ENCODE results near the gene TPRX2.
"Not testable (repeated sequence)": the region's sequence is repeated elsewhere in the genome, so short reads cannot be mapped to it uniquely, and the experiment has no call there.

Gene TPRX2

GRCh38 chr19:47858646-47859285, at the start of gene TPRX2:
TSS of gene TPRX2 (plus strand) at chr19:47859235. CDS start at chr19:47859247, 12 bp downstream.
- not testable (repeated sequence) for DNase-seq (ENCODE audit: low read depth)

DNA sequence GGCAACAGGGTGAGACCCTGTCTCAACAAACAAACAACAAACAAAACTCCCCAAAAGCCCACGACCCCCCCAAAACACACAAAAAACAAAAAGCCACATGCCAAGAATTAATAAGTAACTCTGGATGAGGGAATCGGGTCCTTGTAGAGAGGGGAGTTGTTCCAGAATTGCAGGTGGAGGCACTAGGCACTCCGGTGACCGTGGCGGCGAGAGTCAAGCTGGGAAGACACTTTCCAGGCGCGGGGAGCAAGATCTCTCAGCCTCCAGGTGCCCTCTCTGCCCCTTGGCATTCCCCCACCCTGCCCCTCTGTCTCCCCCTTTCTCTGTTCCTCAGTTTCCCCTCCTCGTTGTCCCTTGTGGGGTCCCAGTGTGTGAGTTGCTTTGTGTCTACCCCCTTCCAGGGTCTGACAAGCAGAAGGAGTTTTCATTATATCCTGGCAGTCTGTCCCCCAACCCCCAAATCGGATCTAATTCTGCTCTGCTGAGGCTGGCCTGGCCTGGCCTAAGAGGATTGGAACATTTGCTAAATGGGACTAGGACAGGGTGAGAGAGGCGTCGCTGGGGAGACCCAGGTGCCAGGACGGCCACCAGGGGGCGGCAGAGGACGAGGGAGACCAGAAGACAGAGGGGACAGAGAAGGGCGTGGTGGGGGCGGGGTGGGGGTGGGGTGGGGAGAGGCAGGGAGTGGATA, 45.6 kb upstream of the TPRX2 start:
- peak; percentile 20 for DNase-seq (ENCODE audit: low read depth)

GRCh38 chr19:47813995-47814328, 45.1 kb upstream of the TPRX2 start:
- no peak for DNase-seq (ENCODE audit: low read depth)

DNA sequence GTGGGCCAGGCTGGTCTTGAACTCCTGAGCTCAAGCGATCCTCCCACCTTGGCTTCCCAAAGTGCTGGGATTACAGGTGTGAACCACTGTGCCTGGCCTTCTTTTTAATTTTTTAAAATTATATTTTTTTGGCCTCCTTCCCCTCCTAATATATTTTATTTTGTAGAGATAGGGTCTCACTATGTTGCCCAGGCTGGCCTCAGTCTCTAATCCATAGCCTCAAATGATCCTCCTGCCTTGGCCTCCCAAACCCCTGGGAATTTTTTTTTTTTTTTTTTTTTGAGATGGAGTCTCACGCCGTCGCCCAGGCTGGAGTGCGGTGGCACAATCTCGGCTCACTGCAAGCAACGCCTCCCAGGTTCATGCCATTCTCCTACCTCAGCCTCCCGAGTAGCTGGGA, 42.8 kb upstream of the TPRX2 start:
- DNase-seq (ENCODE audit: low read depth): not testable (repeated sequence)

DNA sequence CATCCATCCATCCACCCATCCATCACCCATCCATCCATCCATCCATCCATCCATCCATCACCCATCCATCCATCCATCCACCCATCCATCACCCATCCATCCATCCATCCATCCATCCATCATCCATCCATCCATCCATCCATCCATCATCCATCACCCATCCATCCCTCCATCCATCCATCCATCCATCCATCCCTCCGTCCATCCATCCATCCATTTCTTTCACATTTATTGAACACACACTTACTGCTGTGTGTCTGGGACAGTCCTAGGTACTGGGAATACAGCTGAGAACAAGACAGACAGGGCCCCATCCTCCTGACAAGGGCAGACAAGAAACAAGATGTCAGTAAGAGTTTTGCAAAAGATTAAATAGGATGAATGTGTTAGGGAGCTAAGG, 40.8 kb upstream of the TPRX2 start:
- DNase-seq (ENCODE audit: low read depth): not testable (repeated sequence)

DNA sequence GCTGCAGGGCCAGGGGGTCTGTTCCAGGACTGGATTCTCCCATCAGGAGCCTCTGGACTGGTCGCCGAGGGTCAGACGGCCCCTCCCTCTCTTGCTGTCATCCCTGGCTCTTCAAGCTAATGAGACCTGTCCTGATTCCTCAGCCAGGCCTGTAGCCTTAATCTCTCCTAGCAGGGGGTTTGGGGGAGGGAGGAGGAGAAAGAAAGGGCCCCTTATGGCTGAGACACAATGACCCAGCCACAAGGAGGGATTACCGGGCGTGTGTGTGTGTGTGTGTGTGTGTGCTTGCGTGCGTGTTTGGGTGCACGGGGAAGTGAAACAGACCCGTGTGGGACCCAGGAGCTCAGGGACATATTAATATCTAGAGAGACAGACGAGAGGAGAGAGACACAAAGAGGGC, 39.2 kb upstream of the TPRX2 start:
- DNase-seq (ENCODE audit: low read depth): no peak

DNA sequence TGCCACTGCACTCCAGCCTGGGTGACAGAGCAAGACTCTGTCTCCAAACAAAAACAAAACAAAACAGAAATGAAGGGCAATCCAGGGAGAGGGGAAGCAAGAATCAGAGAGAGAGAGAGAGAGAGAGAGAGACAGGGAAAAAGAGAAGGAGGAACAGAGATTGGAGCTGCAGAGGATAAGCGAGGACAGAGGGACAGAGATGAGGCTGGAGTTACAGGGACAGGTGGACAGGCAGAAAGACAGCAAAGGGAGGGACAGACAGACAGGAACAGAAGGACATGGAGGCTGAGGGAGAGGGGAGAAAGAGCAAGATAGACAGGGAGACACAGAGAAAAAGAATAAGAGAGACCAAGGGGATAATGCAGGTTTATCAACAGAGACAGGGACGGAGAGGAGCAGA, 38.6 kb upstream of the TPRX2 start:
- no peak for DNase-seq (ENCODE audit: low read depth)

- DNase-seq (ENCODE audit: low read depth): no peak
These were observed 37.5 kb upstream of the TPRX2 start, which contains the start of gene CRX for GRCh38 chr19:47821460-47822020. TSS of gene CRX (plus strand) at chr19:47821937. CDS start at chr19:47834444, 12,507 bp downstream.

GRCh38 chr19:47824396-47824795, 34.6 kb upstream of the TPRX2 start:
- DNase-seq (ENCODE audit: low read depth): no peak

GRCh38 chr19:47826800-47827199, 32.2 kb upstream of the TPRX2 start:
- no peak for DNase-seq (ENCODE audit: low read depth)

DNA sequence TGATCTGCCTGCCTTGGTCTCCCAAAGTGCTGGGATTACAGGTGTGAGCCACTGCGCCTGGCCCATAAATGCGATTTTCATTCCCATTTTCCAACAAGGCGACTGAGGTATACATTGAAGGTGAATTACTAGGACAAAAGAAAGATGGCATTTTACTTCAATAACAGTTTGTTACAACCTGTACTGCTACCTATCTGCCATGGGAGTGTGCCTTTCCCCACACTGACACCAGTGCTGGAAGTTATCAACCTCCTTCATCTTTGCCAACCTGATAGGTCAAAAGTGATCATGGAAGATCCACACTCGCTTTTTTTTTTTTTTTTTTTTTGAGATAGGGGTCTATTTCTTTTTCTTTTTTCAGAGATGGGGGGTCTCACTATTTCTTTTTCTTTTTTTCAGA, 26.3 kb upstream of the TPRX2 start:
- no peak for DNase-seq (ENCODE audit: low read depth)

GRCh38 chr19:47836038-47836437, 23.0 kb upstream of the TPRX2 start:
- no peak for DNase-seq (ENCODE audit: low read depth)

GRCh38 chr19:47839411-47839810, 19.6 kb upstream of the TPRX2 start:
- DNase-seq (ENCODE audit: low read depth): no peak

DNA sequence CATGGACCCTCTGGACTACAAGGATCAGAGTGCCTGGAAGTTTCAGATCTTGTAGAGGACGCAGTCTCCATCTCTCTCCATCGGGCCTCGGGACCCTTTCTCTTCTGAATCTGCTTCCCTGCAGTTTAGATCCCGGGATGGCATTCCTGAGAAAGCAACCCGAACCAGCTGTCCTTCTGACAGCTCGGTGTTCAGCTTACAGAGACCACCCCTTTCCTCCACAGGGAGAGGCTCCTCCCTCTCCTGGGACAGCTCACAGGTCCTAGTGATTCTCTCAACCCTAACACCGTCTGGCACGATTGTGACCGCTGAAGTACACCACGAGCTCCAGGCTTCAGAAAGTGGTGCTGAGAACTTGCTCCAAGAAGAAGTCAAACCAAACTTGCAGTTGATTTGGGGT, 19.1 kb upstream of the TPRX2 start:
- peak; percentile 24 for DNase-seq (ENCODE audit: low read depth)

GRCh38 chr19:47842941-47843340, 16.1 kb upstream of the TPRX2 start:
- no peak for DNase-seq (ENCODE audit: low read depth)

DNA sequence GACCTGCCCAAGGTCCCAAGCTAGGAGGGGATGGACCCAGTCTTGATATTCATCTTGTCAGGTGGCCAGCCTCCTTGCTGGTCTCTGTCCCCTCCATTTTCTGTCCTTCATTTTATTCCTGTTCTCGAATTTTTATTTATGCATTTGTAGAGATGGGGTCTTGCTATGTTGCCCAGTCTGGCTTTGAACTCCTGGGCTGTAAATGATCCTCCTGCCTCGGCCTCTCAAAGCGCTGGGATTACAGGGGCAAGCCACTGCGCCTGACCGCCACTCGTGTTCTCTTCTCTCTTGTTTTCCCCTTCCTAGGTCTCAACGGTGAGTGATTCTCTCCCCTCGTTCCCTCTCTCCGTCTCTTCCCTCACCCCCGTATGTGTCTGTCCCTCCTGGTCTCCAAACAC, 10.6 kb upstream of the TPRX2 start:
- DNase-seq (ENCODE audit: low read depth): no peak

- DNase-seq (ENCODE audit: low read depth): peak; percentile 14
These were observed 10.1 kb upstream of the TPRX2 start for GRCh38 chr19:47848823-47849473.

DNA sequence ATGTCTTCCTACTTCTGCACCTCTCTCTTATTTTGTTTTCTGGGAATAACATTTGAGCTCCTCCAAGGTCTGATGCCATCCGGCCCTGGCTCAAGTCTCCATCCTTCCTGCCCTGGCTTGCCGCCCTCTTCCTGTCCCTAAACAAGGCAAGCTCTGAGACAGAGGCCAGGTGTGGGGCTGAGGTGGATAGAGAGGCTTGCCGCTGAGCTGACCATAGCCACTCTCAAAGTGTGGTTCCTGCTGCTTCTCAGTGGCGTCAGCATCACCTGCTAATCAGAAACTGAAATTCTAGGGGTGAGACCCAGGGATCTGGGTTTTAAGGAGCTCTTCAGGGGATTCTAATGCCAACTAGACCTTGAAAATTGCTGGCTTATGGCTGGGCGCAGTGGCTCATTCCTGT, 6.0 kb upstream of the TPRX2 start:
- no peak for DNase-seq (ENCODE audit: low read depth)

GRCh38 chr19:47854459-47854858, 4.6 kb upstream of the TPRX2 start:
- no peak for DNase-seq (ENCODE audit: low read depth)

- peak; percentile 42 for DNase-seq (ENCODE audit: low read depth)
These were observed 804 bp upstream of the TPRX2 start for GRCh38 chr19:47858231-47858630.

DNA sequence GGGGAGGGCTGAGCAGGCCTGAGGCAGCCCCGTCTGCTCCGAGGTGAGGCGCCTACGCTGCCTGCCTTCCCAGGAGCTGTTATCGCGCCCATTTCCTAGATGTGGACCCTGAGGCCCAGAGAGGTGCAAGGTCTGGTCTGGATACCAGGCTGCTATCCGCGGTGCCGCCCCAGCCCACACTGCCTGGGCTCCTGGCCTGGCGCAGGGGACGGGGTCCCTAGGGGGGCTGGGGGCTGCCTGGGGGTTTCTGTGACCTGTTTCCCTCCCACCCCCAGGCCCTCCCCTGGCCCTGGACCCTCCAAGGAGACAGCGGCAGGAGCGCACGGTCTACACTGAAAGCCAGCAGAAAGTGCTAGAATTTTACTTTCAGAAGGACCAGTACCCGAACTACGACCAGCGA, 803 bp downstream of the TPRX2 start:
- not testable (repeated sequence) for DNase-seq (ENCODE audit: low read depth)

DNA sequence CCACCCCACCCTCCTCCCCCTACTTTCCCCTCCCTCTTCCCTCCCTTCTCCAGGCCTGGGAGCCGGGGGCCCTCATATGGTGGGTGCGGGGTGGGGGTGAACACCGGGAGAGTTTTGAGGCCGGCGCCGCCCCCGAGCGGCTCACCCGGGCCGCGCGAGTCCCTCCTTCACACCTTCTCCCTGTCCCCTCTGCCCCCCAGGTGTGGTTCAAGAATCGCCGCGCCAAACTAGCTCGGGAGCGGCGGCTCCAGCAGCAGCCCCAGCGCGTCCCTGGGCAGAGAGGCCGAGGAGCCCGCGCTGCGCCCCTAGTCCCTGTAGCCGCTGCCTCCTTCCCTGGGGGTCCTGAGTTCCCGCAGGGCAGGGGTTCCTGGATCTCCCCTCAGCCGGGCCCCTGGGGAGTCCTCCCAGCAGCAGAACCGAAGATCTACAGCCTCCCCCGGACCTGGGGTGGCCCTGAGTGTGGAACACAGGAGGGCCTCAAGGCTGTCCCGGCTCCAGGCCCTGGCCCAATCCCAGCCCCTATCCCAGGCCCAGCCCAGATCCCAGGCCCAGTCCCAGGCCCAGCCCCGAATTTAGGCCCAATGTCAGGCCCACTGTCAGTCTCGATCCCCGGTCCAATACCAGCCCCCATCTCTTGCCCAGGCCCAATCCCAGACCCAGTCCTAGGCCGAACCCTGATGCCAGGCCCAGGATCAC, 1.7 kb downstream of the TPRX2 start:
- no peak for DNase-seq (ENCODE audit: low read depth)

All from amniotic epithelial cell (primary cell).